Neuronal stem cell (in vitro differentiated cells): ENCODE results near the gene SLC9B2.

ENCODE experiments used
- DNase-seq: peaks from one replicate; pipeline ENCODE4 v3.0.0-alpha.2; 2013; ENCODE audit warnings: low spot score
- H2AFZ ChIP-seq: one replicate; pipeline ENCODE4 v1.6.1; 2013; ENCODE audit warnings: mild to moderate bottlenecking, low read length, inconsistent platforms
- H2AK5ac ChIP-seq: 2 replicates; pipeline ENCODE4 v1.6.1; 2013; ENCODE audit warnings: low read depth, mild to moderate bottlenecking, inconsistent platforms, low read length, moderate library complexity, mixed read lengths
- H2BK120ac ChIP-seq: 2 replicates; pipeline ENCODE4 v1.6.1; 2013; ENCODE audit warnings: low read depth, mild to moderate bottlenecking, inconsistent platforms, low read length, moderate library complexity, mixed read lengths
- H2BK12ac ChIP-seq: one replicate; pipeline ENCODE4 v1.6.1; 2013; ENCODE audit warnings: low read length, inconsistent platforms
- H2BK15ac ChIP-seq: 2 replicates; pipeline ENCODE4 v1.6.1; 2013; ENCODE audit warnings: mild to moderate bottlenecking, low read length, inconsistent platforms, mixed read lengths
- H2BK5ac ChIP-seq: one replicate; pipeline ENCODE4 v1.6.1; 2013; ENCODE audit warnings: inconsistent platforms, mild to moderate bottlenecking, low read length, moderate library complexity
- H3K14ac ChIP-seq: one replicate; pipeline ENCODE4 v1.6.1; 2013; ENCODE audit warnings: low read length, inconsistent platforms
- H3K18ac ChIP-seq: 2 replicates; pipeline ENCODE4 v1.6.1; 2013; ENCODE audit warnings: low read length, inconsistent platforms
- H3K23ac ChIP-seq: 2 replicates; pipeline ENCODE4 v1.6.1; 2013; ENCODE audit warnings: low read depth, mild to moderate bottlenecking, mixed read lengths, low read length, inconsistent platforms; ENCODE audit not compliant: poor library complexity
- H3K27ac ChIP-seq: replicated peaks from 3 replicates; pipeline ENCODE4 v1.5.1; 2013; ENCODE audit warnings: low read length, inconsistent platforms
- H3K27me3 ChIP-seq, 3 experiments: 2 replicates each; pipeline ENCODE4 v1.6.1; 2013; ENCODE audit warnings: low read length in 3 of 3, mild to moderate bottlenecking in 2 of 3, inconsistent platforms in 1 of 3, low read depth in 1 of 3, mixed read lengths in 1 of 3, moderate library complexity in 1 of 3; ENCODE audit not compliant: control insufficient read depth in 3 of 3, insufficient read depth in 3 of 3
- H3K36me3 ChIP-seq, 2 donors: replicated peaks in 1 of 2; 2 replicates each; pipeline ENCODE4 v1.6.1; 2013; ENCODE audit warnings: low read length in 2 of 2; ENCODE audit not compliant: control insufficient read depth in 2 of 2, insufficient read depth in 2 of 2
- H3K4ac ChIP-seq: 2 replicates; pipeline ENCODE4 v1.6.1; 2013; ENCODE audit warnings: inconsistent platforms, mild to moderate bottlenecking, low read length, moderate library complexity
- H3K4me1 ChIP-seq, 2 donors: 1 replicate in 1 of 2; 2 replicates in 1 of 2; pipeline ENCODE4 v1.6.1; 2013; ENCODE audit warnings: low read length in 2 of 2, low read depth in 1 of 2; ENCODE audit not compliant: control insufficient read depth in 2 of 2, insufficient read depth in 1 of 2
- H3K4me2 ChIP-seq: one replicate; pipeline ENCODE4 v1.6.1; 2013; ENCODE audit warnings: mild to moderate bottlenecking, low read length, inconsistent platforms; ENCODE audit not compliant: insufficient read depth, poor library complexity, severe bottlenecking
- H3K4me3 ChIP-seq, 2 donors: 2 replicates each; pipeline ENCODE4 v1.5.1; 2013; ENCODE audit warnings: low read length in 2 of 2, mild to moderate bottlenecking in 2 of 2, inconsistent platforms in 1 of 2, moderate library complexity in 1 of 2
- H3K79me1 ChIP-seq: one replicate; pipeline ENCODE4 v1.6.1; 2013; ENCODE audit warnings: low read depth, mild to moderate bottlenecking, inconsistent platforms, low read length, moderate library complexity
- H3K9ac ChIP-seq: one replicate; pipeline ENCODE4 v1.6.1; 2013; ENCODE audit warnings: mild to moderate bottlenecking, low read depth, low read length, inconsistent platforms; ENCODE audit not compliant: poor library complexity
- H3K9me3 ChIP-seq, 2 donors: replicated peaks in 1 of 2; 2 replicates each; pipeline versions ENCODE3 to v1.6.1; 2013; ENCODE audit warnings: low read length in 2 of 2, mild to moderate bottlenecking in 2 of 2, inconsistent platforms in 1 of 2, low read depth in 1 of 2, mixed read lengths in 1 of 2, moderate library complexity in 1 of 2; ENCODE audit not compliant: control insufficient read depth in 2 of 2, insufficient read depth in 1 of 2
- H4K8ac ChIP-seq: one replicate; pipeline ENCODE4 v1.6.1; 2013; ENCODE audit warnings: low read depth, mild to moderate bottlenecking, inconsistent platforms, low read length, moderate library complexity
- H4K91ac ChIP-seq: one replicate; pipeline ENCODE4 v1.6.1; 2013; ENCODE audit warnings: low read length, low read depth, mild to moderate bottlenecking, inconsistent platforms; ENCODE audit not compliant: poor library complexity
- WGBS, 2 donors: extraction: QIAGEN DNeasy Blood & Tissue Kit; methylation state at CpG; one replicate each; pipeline ENCODE4 v1.1.7; 2013; ENCODE audit warnings: missing lambda C conversion rate in 2 of 2, mixed read lengths in 1 of 2; ENCODE audit not compliant: insufficient read length in 2 of 2, insufficient replicate concordance in 1 of 2; ENCODE audit errors: extremely low coverage in 2 of 2; 5-methylcytosine and 5-hydroxymethylcytosine counted together

Gene SLC9B2

GRCh38 chr4:103089481-103089880 lies 12.9 kb upstream of the SLC9B2 start:
- no peak overlapping the region for H3K27ac ChIP-seq
- peaks cover 19 to 94% of the 10 kb centered on the region in 2 donors for H3K36me3 ChIP-seq
- no peak overlapping the region for H4K91ac ChIP-seq

GRCh38 chr4:103086551-103086950 lies 10.0 kb upstream of the SLC9B2 start:
- Histone ChIP-seq H4K8ac (no peak overlapping the region), H3K4me1 (no peaks in the 10 kb centered on the region), H3K79me1 (no peaks in the 10 kb centered on the region), H3K4ac (no peak overlapping the region), H2BK15ac (no peak overlapping the region), H3K36me3 (peaks cover 23 to 93% of the 10 kb centered on the region in 2 donors), H4K91ac (no peak overlapping the region), H3K23ac (no peak overlapping the region), H3K27me3 (no peaks in the 10 kb centered on the region), H3K4me2 (no peak overlapping the region), H2AFZ (no peak overlapping the region), H2AK5ac (no peak overlapping the region), H3K9me3 (no peaks in the 10 kb centered on the region), H3K9ac (no peak overlapping the region), H2BK5ac (no peak overlapping the region), H3K27ac (no peak overlapping the region), H3K18ac (no peak overlapping the region), H2BK12ac (no peak overlapping the region), H3K4me3 (no peak overlapping the region), H3K14ac (no peak overlapping the region), H2BK120ac (no peak overlapping the region)
- DNase-seq = no peak
- no CpG with 5 or more reads among the region's 1 CpG for WGBS, 2 donors

More at GRCh38 chr4:103089481-103089880, 12.9 kb upstream of the SLC9B2 start:
- H2BK5ac ChIP-seq = no peak overlapping the region
- no peak overlapping the region for H3K14ac ChIP-seq
- H2AFZ ChIP-seq = no peak overlapping the region
- no peak overlapping the region for H3K9ac ChIP-seq
- no peak overlapping the region for H4K8ac ChIP-seq
- WGBS, 2 donors = no CpG with 5 or more reads among the region's 2 CpGs
- no peaks in the 10 kb centered on the region for H3K79me1 ChIP-seq
- H2AK5ac ChIP-seq = no peak overlapping the region
- no peak overlapping the region for H2BK15ac ChIP-seq
- no peak overlapping the region for H2BK12ac ChIP-seq
- H3K4me2 ChIP-seq = no peak overlapping the region
- no peak overlapping the region for H3K18ac ChIP-seq
- H3K23ac ChIP-seq = no peak overlapping the region
- no peaks in the 10 kb centered on the region for H3K27me3 ChIP-seq
- no peak overlapping the region for H3K4ac ChIP-seq
- no peak overlapping the region for H3K4me3 ChIP-seq
- no peak overlapping the region for H2BK120ac ChIP-seq
- DNase-seq = no peak
- H3K9me3 ChIP-seq = no peaks in the 10 kb centered on the region
- H3K4me1 ChIP-seq = no peaks in the 10 kb centered on the region

GRCh38 chr4:103085555-103086196 lies 9.1 kb upstream of the SLC9B2 start:
- Histone ChIP-seq H3K4me1 (no peaks in the 10 kb centered on the region), H3K9me3 (no peaks in the 10 kb centered on the region), H3K18ac (no peak overlapping the region), H2AFZ (no peak overlapping the region), H3K4me2 (no peak overlapping the region), H2BK12ac (no peak overlapping the region), H3K4ac (no peak overlapping the region), H3K27me3 (no peaks in the 10 kb centered on the region), H2BK120ac (no peak overlapping the region), H3K9ac (no peak overlapping the region), H3K27ac (no peak overlapping the region), H3K23ac (no peak overlapping the region), H2AK5ac (no peak overlapping the region), H4K8ac (no peak overlapping the region), H2BK15ac (no peak overlapping the region), H2BK5ac (no peak overlapping the region), H3K14ac (no peak overlapping the region), H4K91ac (no peak overlapping the region), H3K4me3 (no peak overlapping the region), H3K36me3 (peaks cover 25 to 87% of the 10 kb centered on the region in 2 donors), H3K79me1 (no peaks in the 10 kb centered on the region)
- no peak for DNase-seq
- WGBS, 2 donors = no CpG with 5 or more reads among the region's 2 CpGs

- Histone ChIP-seq H4K8ac (no peak overlapping the region), H3K18ac (no peak overlapping the region), H2BK5ac (no peak overlapping the region), H3K79me1 (no peaks in the 10 kb centered on the region), H2BK120ac (no peak overlapping the region), H3K9me3 (no peaks in the 10 kb centered on the region), H3K4me3 (no peak overlapping the region), H3K23ac (no peak overlapping the region), H2BK12ac (no peak overlapping the region), H3K4me1 (peaks cover 2 to 3% of the 10 kb centered on the region in 2 donors), H3K27ac (no peak overlapping the region), H2BK15ac (no peak overlapping the region), H3K27me3 (no peaks in the 10 kb centered on the region), H3K36me3 (peaks cover 7 to 41% of the 10 kb centered on the region in 2 donors), H3K4ac (no peak overlapping the region), H2AFZ (no peak overlapping the region), H2AK5ac (no peak overlapping the region), H3K9ac (no peak overlapping the region), H3K14ac (no peak overlapping the region), H3K4me2 (no peak overlapping the region), H4K91ac (no peak overlapping the region)
- WGBS, 2 donors = no CpG with 5 or more reads among the region's 1 CpG
- DNase-seq = no peak
These were observed 3.1 kb upstream of the SLC9B2 start for GRCh38 chr4:103079621-103080020.
